GM23338 (cell line): ENCODE data around the gene TOMM70. TPM values are rescaled to one million over a fixed set of nuclear protein-coding genes. Genes with fewer than 3 reads are reported as not detected.
"Not testable (repeated sequence)": the region's sequence is repeated elsewhere in the genome, so short reads cannot be mapped to it uniquely, and the experiment has no call there.

ENCODE experiments used
- ATAC-seq: fragments of 200-7000 bp; cut with Tn5 transposase; 3 replicates; pipeline ENCODE4 v1.9.1; 2020
- DNase-seq: peaks from one replicate; pipeline ENCODE4 v3.0.0-alpha.2; 2015; ENCODE audit warnings: low spot score
- H2AFZ ChIP-seq: fragments of 200-600 bp; sonication (generic); 2 replicates; pipeline ENCODE4 v1.8.0; 2016; ENCODE audit warnings: antibody characterized with exemption, mild to moderate bottlenecking, moderate library complexity
- H3F3A ChIP-seq: fragments of 200-600 bp; sonication (generic); replicated peaks from 2 replicates; pipeline ENCODE4 v1.8.0; 2017; ENCODE audit warnings: antibody characterized with exemption, mixed run types, low read depth
- H3K27ac ChIP-seq: fragments of 200-600 bp; sonication (generic); 2 replicates; pipeline ENCODE4 v1.6.1; 2016; ENCODE audit warnings: low read depth
- H3K27me3 ChIP-seq: fragments of 200-600 bp; sonication (generic); 2 replicates; pipeline ENCODE4 v1.8.0; 2016; ENCODE audit warnings: mild to moderate bottlenecking, mixed run types, moderate library complexity; ENCODE audit not compliant: insufficient read depth
- H3K36me3 ChIP-seq: fragments of 200-600 bp; sonication (generic); 2 replicates; pipeline ENCODE4 v1.8.0; 2016; ENCODE audit warnings: mild to moderate bottlenecking; ENCODE audit not compliant: insufficient read depth
- H3K4me1 ChIP-seq: fragments of 200-600 bp; sonication (generic); 2 replicates; pipeline ENCODE4 v1.8.0; 2016; ENCODE audit warnings: mild to moderate bottlenecking, moderate library complexity; ENCODE audit not compliant: insufficient read depth
- H3K4me2 ChIP-seq: fragments of 200-600 bp; sonication (generic); 2 replicates; pipeline ENCODE4 v1.7.1; 2017; ENCODE audit warnings: mixed run types
- H3K4me3 ChIP-seq: fragments of 200-600 bp; sonication (generic); 2 replicates; pipeline ENCODE4 v1.6.1; 2016; ENCODE audit warnings: mixed run types
- H3K79me2 ChIP-seq: fragments of 200-600 bp; sonication (generic); replicated peaks from 2 replicates; pipeline ENCODE4 v1.8.0; 2017; ENCODE audit warnings: mild to moderate bottlenecking; ENCODE audit not compliant: insufficient read depth
- H3K9me2 ChIP-seq: fragments of 200-600 bp; sonication (generic); 2 replicates; pipeline ENCODE4 v1.8.0; 2017; ENCODE audit not compliant: insufficient read depth
- H4K20me1 ChIP-seq: fragments of 200-600 bp; sonication (generic); replicated peaks from 2 replicates; pipeline ENCODE4 v1.8.0; 2017; ENCODE audit warnings: mild to moderate bottlenecking; ENCODE audit not compliant: insufficient read depth
- H3K27ac Mint-ChIP-seq: 2 replicates; pipeline ENCODE4 v1.8.0; 2020; ENCODE audit warnings: inconsistent platforms, mild to moderate bottlenecking, moderate library complexity, mixed read lengths
- H3K27me3 Mint-ChIP-seq: 3 replicates; pipeline ENCODE4 v1.8.0; 2022; ENCODE audit warnings: low read depth, mild to moderate bottlenecking, moderate library complexity, mixed read lengths, inconsistent platforms; ENCODE audit not compliant: insufficient read depth, poor library complexity
- H3K36me3 Mint-ChIP-seq: 3 replicates; pipeline ENCODE4 v1.8.0; 2021; ENCODE audit warnings: low read depth, mild to moderate bottlenecking, inconsistent platforms, moderate library complexity, mixed read lengths
- H3K4me1 Mint-ChIP-seq: 3 replicates; pipeline ENCODE4 v1.8.0; 2020; ENCODE audit warnings: mild to moderate bottlenecking, inconsistent platforms, mixed read lengths
- H3K4me3 Mint-ChIP-seq: 3 replicates; pipeline ENCODE4 v1.8.0; 2021; ENCODE audit warnings: moderate library complexity, mild to moderate bottlenecking, inconsistent platforms, mixed read lengths
- H3K9me3 Mint-ChIP-seq: 3 replicates; pipeline ENCODE4 v1.8.0; 2020; ENCODE audit warnings: moderate library complexity, mild to moderate bottlenecking, inconsistent platforms, mixed read lengths
- CTCF ChIP-seq, 2 experiments: fragments of 200-600 bp in 1 of 2; sonication (generic) in 1 of 2; conservative IDR thresholded peaks; 2 replicates each; pipeline versions ENCODE4 v1.5.1 to v1.6.1; 2016 to 2017; ENCODE audit warnings: antibody characterized with exemption in 2 of 2, low read depth in 2 of 2, mild to moderate bottlenecking in 2 of 2, moderate library complexity in 1 of 2
- EZH2phosphoT487 ChIP-seq: fragments of 200-600 bp; sonication (generic); IDR thresholded peaks from one replicate; pipeline ENCODE4 v1.8.1; 2018; ENCODE audit warnings: antibody characterized with exemption; ENCODE audit not compliant: unreplicated experiment
- JUNB ChIP-seq: IDR thresholded peaks from one replicate; pipeline ENCODE4 v1.6.1; 2016; ENCODE audit warnings: antibody characterized with exemption; ENCODE audit not compliant: unreplicated experiment
- POLR2AphosphoS5 ChIP-seq: IDR thresholded peaks from 2 replicates; pipeline ENCODE4 v1.6.1; 2016; ENCODE audit warnings: antibody characterized with exemption, low read depth
- polyA plus RNA-seq: library from polyadenylated mRNA; unstranded; fragments of >200 nt; fragmentation: Nextera tagmentation; extraction: Ambion mirVana; gene quantifications from 2 replicates; pipeline ENCODE4 v1.2.1, GENCODE V29; 2016
- total RNA-seq: library from RNA; depleted of rRNA; stranded (reverse); fragments of >200 nt; shearing (Covaris generic); gene quantifications from 2 replicates; pipeline ENCODE4 v1.2.3, GENCODE V29; 2014
- TF ChIP-seq, protein P1 (sequence below): IDR thresholded peaks from one replicate; pipeline ENCODE4 v1.6.1; 2018; ENCODE audit warnings: antibody characterized with exemption; ENCODE audit not compliant: unreplicated experiment

TOMM70 gene
- total and polyA plus RNA-seq, 2 experiments from 2014 or later: 29.5 to 66.8 TPM

DNA sequence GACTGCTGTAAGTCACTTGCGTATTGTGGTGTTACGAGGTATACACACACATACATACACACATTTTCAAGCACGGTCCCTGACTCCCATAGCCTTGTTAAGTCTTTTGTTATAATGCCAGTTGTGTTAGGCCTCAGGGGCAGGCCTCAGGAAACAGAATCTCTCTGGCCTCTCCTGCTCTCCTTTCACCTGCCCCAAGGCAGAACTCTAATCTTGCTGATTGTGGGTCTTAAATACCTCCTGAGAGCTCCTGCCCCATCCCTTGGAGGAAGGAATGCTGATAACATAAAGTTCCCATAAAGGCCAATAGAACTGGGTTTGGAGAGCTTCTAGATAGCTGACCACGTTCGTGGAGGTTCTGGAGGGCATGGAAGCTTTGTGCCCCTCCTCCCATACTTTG lies 70.2 kb downstream of the TOMM70 start:
- Histone ChIP-seq H3K4me3 (no peak overlapping the region), H3K4me1 (no peaks in the 10 kb centered on the region; the same call in 1 of the 2 replicates), H3K36me3 (no peaks in the 10 kb centered on the region), H4K20me1 (no peaks in the 10 kb centered on the region), H3K27ac (no peak overlapping the region), H3K79me2 (no peaks in the 10 kb centered on the region), H3K27me3 (peaks cover 9% of the 10 kb centered on the region), H3K9me2 (no peaks in the 10 kb centered on the region), H3K4me2 (no peak overlapping the region), H3F3A (0 out of 2 replicates have a peak, but pooled peaks cover 2% of the 10 kb centered on the region), H2AFZ (no peak overlapping the region)
- ATAC-seq (no peak), DNase-seq (no peak)
- Mint-ChIP-seq H3K27me3 (peaks cover 4% of the 10 kb centered on the region), H3K4me1 (peaks cover 8% of the 10 kb centered on the region), H3K4me3 (no peak overlapping the region), H3K9me3 (peaks cover 11% of the 10 kb centered on the region; the same call in 2 of the 3 replicates), H3K36me3 (peaks cover 16% of the 10 kb centered on the region), H3K27ac (no peak overlapping the region)
- TF ChIP-seq, protein P1, sequence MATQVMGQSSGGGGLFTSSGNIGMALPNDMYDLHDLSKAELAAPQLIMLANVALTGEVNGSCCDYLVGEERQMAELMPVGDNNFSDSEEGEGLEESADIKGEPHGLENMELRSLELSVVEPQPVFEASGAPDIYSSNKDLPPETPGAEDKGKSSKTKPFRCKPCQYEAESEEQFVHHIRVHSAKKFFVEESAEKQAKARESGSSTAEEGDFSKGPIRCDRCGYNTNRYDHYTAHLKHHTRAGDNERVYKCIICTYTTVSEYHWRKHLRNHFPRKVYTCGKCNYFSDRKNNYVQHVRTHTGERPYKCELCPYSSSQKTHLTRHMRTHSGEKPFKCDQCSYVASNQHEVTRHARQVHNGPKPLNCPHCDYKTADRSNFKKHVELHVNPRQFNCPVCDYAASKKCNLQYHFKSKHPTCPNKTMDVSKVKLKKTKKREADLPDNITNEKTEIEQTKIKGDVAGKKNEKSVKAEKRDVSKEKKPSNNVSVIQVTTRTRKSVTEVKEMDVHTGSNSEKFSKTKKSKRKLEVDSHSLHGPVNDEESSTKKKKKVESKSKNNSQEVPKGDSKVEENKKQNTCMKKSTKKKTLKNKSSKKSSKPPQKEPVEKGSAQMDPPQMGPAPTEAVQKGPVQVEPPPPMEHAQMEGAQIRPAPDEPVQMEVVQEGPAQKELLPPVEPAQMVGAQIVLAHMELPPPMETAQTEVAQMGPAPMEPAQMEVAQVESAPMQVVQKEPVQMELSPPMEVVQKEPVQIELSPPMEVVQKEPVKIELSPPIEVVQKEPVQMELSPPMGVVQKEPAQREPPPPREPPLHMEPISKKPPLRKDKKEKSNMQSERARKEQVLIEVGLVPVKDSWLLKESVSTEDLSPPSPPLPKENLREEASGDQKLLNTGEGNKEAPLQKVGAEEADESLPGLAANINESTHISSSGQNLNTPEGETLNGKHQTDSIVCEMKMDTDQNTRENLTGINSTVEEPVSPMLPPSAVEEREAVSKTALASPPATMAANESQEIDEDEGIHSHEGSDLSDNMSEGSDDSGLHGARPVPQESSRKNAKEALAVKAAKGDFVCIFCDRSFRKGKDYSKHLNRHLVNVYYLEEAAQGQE: no peak
- TF ChIP-seq POLR2AphosphoS5 (no peak), EZH2phosphoT487 (no peak)

DNA sequence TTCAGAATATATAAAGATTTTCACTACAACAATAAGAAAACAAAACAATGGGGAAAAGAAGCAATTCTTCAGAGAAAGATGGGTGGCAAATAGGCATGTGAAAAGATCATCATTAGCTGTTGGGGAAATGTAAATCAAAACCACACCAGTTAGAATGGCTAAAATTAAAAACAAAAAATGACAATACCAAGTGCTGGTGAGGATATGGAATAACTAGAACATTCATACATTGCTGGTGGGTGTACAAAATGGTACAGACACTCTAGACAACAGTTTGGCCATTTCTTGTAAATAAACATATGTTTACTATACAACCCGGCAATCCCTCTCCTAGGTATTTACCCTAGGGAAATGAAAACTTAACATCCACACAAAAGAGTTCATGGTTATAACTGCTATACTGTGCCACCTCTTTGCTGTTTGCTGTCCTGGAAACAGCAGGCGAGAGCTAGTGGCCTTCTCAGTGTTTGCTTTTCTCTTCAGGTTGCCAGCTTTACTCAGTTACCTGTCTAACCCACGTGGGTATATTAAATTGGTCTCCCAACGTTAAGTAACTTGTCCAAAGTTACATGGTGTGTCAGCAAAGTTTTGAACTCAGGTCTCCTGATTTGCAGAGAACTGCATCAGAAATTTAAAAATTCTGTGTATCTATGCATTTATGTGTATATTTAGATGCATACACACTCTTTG lies 70.9 kb downstream of the TOMM70 start:
- Histone ChIP-seq H3K9me2 (no peaks in the 10 kb centered on the region), H3K27me3 (peaks cover 9% of the 10 kb centered on the region), H4K20me1 (no peaks in the 10 kb centered on the region), H3K4me2 (no peak overlapping the region), H3F3A (0 out of 2 replicates have a peak, but pooled peaks cover 2% of the 10 kb centered on the region), H3K4me1 (no peaks in the 10 kb centered on the region), H3K27ac (no peak overlapping the region), H2AFZ (no peak overlapping the region), H3K79me2 (no peaks in the 10 kb centered on the region), H3K36me3 (no peaks in the 10 kb centered on the region), H3K4me3 (no peak overlapping the region)
- DNase-seq: no peak
- no peak for ATAC-seq
- Mint-ChIP-seq H3K36me3 (peaks cover 16% of the 10 kb centered on the region), H3K4me3 (no peak overlapping the region), H3K4me1 (0 out of 3 replicates have a peak, but pooled peaks cover 4% of the 10 kb centered on the region), H3K27me3 (peaks cover 2% of the 10 kb centered on the region), H3K9me3 (peaks cover 11% of the 10 kb centered on the region; the same call in 2 of the 3 replicates), H3K27ac (no peak overlapping the region)
- no peak for TF ChIP-seq JUNB
- TF ChIP-seq CTCF (conservative IDR thresholded peaks at IDR 0.05; ENCODE audit: low read depth in 2 of 2): no peak

DNA sequence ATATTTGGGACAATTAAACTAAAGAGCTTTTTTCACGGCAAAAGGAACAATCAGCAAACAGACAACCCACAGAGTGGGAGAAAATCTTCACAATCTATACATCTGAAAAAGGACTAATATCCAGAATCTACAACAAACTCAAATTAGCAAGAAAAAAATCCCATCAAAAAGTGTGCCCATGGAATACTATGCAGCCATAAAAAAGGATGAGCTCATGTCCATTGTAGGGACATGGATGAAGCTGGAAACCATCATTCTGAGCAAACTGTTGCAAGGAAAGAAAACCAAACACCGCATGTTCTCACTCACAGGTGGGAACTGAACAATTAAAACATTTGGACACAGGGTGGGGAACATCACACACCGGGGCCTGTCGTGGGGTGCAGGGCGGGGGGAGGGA lies 73.5 kb downstream of the TOMM70 start:
- not testable (repeated sequence) for H3F3A ChIP-seq, H4K20me1 ChIP-seq, H3K9me2 ChIP-seq, DNase-seq, H3K4me3 ChIP-seq, H2AFZ ChIP-seq, H3K27ac ChIP-seq, H3K27me3 Mint-ChIP-seq, H3K27me3 ChIP-seq, H3K4me1 Mint-ChIP-seq, H3K79me2 ChIP-seq, H3K4me1 ChIP-seq, H3K4me2 ChIP-seq, H3K36me3 ChIP-seq, H3K4me3 Mint-ChIP-seq, ATAC-seq, H3K27ac Mint-ChIP-seq
- peaks cover 16% of the 10 kb centered on the region; the same call in 2 of the 3 replicates for H3K36me3 Mint-ChIP-seq
- H3K9me3 Mint-ChIP-seq: peaks cover 11% of the 10 kb centered on the region; the same call in 2 of the 3 replicates
